H1 (cell line): ENCODE measurements around the gene ALDH3A1.

ENCODE experiments used
- BCL11A ChIP-seq, 2 experiments: IDR thresholded peaks; one replicate each; pipeline ENCODE4 v1.6.1; 2011; ENCODE audit warnings: low read depth in 2 of 2, low read length in 2 of 2, mild to moderate bottlenecking in 2 of 2
- EGR1 ChIP-seq: IDR thresholded peaks from 2 replicates; pipeline ENCODE4 v1.6.1; 2011; ENCODE audit warnings: low read depth, low read length, borderline replicate concordance
- EP300 ChIP-seq, 2 experiments: IDR thresholded peaks; 1 replicate in 1 of 2; 2 replicates in 1 of 2; pipeline ENCODE4 v1.6.1; 2011 to 2012; ENCODE audit warnings: low read depth in 2 of 2, low read length in 2 of 2, mild to moderate bottlenecking in 2 of 2, borderline replicate concordance in 1 of 2, inconsistent platforms in 1 of 2, moderate library complexity in 1 of 2
- POLR2A ChIP-seq, 2 experiments: IDR thresholded peaks; 1 replicate in 1 of 2; 2 replicates in 1 of 2; pipeline ENCODE4 v1.6.1; 2011; ENCODE audit warnings: low read depth in 2 of 2, low read length in 2 of 2, mild to moderate bottlenecking in 2 of 2; ENCODE audit errors: control extremely low read depth in 1 of 2

- no peak for TF ChIP-seq POLR2A (IDR thresholded peaks at IDR 0.05; ENCODE audit: control extremely low read depth in 1 of 2, low read depth in 2 of 2, low read length in 2 of 2)
- TF ChIP-seq BCL11A (IDR thresholded peaks at IDR 0.05; ENCODE audit: low read depth in 2 of 2, low read length in 2 of 2) = no peak
- no peak for TF ChIP-seq EP300 (IDR thresholded peaks at IDR 0.05; ENCODE audit: borderline replicate concordance in 1 of 2, low read depth in 2 of 2, low read length in 2 of 2)
- no peak for TF ChIP-seq EGR1
These were observed 28.0 kb downstream of the ALDH3A1 start for GRCh38 chr17:19720210-19720475.
